Stimulated activated naive CD8-positive, alpha-beta T cell treated with anti-CD3 and anti-CD28 coated beads, Interleukin-15, Interleukin-2, amounts not matched to agents 100 U/mL and 50 U/mL, for 24 hours (primary cell): ENCODE results near the gene AHDC1.
"Not testable (repeated sequence)": the region's sequence is repeated elsewhere in the genome, so short reads cannot be mapped to it uniquely, and the experiment has no call there.

Source experiments
- ATAC-seq: fragments of 150-1000 bp; cut with Tn5 transposase; one replicate; pipeline ENCODE4 v1.10.0; 2021
- DNase-seq: peaks from one replicate; pipeline ENCODE4 v3.0.0; 2021

AHDC1 gene

DNA sequence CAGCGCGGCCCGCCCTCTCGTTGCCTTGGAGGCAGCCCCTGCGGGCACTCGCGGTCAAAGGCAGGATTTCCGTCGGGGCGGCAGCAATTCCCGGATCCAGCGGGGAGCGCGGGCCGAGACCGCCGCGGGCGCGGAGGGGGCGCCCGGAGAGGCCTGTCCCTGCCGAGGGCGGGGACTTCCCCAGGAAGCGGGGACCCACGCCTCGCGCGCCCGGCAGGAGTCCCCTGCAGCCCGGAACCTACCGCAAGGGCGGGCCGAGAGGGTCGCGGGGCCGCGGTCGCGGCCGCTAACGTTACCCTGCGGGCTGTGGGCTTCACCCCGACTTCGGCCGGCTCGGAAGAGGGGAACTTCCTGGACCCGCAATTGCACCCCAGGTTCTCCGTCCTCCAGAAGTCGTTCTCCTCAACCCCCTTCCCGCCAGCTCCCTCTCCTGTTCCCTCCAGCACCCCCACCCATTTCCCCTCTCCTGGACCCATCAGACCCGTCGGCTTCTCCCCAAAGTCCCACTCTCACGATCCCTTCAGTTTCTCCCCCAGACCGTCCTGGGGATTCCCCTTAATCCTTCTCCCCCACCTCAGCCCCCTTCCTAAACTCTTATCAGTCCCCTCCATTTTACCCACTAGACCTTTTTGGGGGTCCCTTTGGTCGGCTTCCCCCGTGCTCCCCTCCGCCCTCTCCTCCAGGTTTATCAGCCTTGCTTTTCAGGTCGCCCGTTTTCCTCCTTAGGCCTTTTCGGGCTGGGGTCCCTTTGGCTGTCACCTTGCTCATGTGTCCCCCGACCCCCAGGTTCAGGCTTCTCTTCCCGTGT lies 30.4 kb upstream of the AHDC1 start:
- ATAC-seq = no peak

DNA sequence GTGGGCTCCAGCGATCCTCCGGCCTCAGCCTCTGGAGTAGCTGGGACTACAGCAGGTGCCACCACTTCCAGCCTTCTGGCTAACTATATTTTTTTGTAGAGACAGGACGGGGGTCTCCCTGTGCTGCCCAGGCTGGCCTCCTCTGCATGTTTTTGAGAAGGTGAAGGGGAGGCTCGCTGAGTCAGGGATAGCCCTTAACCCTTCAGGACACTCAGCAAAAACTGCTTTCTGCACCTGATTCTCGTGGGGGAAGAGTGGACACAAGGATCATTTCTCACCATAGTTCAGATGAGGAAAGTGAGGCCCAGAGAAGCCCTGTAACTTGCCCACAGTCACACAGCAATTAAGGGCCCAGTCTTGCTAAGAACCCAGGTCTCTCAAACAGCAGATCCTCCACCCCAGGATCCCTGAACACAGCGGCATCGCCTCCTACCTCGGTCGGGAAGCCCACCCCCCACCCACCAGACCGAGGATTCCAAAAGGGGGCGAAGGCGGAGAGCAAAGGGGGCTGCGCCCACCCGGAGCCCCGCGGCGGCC lies 29.8 kb upstream of the AHDC1 start:
- ATAC-seq = no peak
- peak; percentile 14 for DNase-seq

More for the DNA sequence above, 30.4 kb upstream of the AHDC1 start:
- peak; percentile 68 for DNase-seq

DNA sequence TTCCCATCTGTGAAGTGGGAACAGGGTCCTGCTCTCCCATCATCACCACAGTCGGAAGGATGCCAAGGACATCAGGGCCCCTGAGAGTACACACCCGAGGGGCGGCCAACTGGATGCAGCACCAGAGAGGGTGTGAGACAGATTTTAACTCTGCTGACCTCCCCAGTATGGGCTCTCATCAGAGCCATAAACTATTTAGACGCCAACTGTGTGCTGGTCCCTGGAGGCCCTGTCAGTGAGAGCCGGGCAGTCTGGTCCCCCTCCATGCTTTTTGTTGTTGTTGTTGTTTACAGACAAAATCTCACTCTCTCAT lies 29.3 kb upstream of the AHDC1 start:
- ATAC-seq = no peak
- peak; percentile 17 for DNase-seq

DNA sequence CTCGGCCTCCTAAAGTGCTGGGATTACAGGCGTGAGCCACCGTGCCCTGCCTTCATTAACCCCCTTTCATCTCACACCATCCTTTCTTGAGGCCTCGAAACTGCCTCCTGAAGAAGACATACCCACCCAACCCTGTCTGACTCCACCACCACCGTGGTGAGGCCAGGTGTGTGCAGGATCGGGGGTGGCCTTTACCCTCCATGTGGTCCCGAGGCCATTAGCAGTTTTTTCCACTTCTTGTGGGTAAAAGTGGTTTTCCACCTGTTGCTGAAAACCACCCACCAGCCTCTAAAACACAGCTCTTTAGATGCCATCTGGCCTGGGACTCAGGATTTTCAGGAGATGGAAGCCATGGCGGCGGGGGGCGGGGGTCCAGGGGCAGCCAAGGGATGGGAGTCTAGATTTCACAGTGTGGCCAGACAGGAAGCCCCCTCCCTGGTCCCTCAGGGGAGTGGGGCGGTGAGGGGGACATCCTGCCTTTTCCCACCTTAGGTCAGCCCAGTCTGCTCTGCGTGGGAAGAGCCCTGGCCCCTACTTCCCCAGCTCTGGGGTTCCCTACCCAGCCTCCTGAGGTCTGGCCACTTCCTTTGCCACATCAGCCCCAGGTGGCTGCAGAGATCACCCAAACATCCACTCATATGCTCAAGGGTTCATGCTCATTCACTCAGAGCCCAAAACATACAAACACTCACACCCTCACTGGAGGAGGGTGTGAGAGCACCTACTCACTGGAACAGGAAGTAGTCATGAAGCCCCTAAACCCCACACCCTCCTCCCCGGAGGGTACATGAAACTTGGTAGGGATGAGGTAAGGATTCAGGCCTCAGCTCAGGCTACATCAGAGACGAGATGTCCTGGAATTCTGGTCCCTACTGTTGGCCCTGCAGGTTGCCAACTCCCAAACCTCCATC lies 28.7 kb upstream of the AHDC1 start:
- ATAC-seq (peak; percentile 77), DNase-seq (peak; percentile 78)

DNA sequence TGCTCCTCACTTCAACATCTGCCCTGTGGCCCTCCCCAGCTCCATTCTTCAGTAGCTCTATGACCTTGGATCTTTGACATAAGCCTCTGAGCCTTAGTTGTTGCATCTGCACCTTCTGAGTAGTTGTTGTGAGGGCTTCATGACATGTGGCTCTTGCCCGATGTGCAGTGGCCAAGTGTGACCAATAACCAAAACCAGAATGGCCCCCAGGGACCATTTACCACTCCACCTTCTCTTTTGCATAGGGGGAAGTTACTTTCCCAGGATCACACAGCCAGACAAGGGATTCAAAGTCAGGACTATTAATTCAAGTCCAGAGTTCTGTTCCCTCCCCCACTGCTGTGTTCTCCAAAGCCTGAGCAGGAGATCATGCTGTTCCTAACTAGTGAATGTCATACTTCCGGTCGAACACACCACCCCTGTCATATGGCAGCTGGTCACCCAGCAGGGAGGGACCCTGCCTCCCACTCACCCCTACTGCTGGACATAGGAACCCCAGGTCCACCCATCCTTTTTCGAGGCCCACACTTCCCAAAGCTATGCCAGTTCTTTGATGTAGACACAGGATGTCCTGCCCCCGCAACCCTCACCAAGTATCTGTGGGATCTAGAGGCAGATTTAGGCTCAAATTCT lies 27.0 kb upstream of the AHDC1 start:
- ATAC-seq (no peak), DNase-seq (no peak)

DNA sequence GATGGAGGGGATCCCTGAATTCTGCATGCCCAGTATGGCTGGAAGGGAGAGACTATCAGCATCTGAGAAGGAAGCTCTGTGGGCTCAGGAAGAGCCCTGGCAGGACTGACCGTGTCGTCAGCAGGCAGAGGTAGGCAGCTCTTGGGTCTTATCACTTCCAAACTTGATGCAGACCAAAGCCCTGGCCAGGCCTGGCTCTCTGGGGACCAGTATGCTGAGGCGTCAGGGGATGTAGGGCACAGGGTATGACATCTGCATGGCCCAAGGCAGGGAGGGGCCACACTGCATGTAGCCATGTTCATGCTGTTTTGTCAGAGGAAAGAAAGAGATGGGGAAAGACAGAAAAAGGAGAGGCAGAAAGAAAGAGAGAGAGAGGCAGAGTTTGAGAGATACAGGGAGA lies 24.8 kb upstream of the AHDC1 start:
- ATAC-seq = no peak
- DNase-seq = no peak

DNA sequence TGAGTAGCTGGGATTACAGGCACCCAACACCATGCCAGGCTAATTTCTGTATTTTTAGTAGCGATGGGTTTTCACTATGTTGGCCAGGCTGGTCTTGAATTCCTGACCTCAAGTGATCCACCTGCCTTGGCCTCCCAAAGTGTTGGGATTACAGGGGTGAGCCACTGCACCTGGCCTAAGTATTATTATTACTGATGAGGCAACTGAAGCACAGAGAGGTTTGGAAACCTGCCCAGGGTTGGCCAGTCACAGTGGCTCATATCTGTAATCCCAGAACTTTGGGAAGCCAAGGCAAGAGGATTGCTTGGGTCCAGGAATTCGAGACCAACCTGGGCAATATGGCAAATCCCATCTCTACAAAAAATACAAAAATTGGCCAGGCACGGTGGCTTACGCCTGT lies 23.8 kb upstream of the AHDC1 start:
- not testable (repeated sequence) for DNase-seq, ATAC-seq

DNA sequence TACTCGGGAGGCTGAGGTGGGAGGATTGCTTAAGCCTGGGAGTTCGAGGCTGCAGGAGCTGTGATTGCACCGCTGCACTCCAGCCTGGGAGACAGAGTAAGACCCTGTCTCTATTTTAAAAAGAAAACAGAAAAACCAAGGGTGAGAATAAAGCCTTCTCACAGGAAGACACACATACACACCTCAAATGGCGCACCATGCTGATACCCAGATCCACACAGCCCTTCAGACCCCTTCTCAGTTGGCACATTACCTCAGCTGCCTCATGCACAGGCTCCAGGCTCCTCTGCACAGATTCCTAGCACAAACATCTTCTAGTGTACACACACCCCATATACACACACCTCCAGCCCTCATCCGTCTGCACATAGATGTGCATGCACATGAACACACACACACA lies 23.1 kb upstream of the AHDC1 start:
- ATAC-seq = no peak
- DNase-seq = no peak

DNA sequence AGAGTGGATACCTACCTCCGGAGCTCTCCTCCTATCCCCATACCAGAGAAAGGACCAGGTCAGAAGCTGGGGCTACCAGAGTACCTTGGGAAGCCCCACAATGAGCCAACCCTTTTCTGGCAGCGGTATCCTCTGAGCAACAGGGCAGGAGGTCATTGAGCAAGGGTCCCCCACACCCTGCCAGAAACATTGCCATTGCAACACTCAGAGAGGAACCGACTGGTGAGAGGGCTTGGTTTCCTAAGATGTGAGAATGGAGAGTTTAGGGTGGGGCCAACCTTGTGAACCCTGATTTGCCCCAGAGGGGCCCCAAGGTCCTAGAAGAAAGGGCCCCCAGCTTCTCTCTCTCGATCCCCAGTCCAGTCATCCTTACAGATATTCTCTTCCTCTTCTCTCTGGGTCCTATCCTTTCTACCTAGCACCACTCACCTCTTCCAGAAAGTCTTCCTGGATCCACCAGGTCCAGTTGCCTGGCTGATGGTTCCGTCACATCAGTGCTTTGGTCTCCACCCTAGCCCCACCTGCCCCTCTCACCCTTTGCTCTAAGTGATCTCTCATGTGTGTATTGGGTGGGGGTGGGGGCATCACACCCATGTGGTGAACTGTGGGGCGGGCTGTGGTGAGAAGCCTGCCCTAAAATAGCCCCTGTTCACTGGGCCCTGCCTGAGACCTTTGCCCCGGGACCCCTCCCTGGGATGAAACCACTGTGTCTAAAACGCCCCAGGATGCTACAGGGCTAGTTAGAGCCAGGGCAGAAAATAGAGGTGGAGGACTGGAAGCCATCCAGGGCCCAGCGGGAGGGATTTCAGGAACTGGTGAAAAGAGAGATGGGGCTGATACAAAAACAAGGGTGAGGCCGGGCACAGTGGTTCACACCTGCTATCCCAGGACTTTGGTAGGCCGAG lies 22.3 kb upstream of the AHDC1 start:
- ATAC-seq (no peak), DNase-seq (no peak)

DNA sequence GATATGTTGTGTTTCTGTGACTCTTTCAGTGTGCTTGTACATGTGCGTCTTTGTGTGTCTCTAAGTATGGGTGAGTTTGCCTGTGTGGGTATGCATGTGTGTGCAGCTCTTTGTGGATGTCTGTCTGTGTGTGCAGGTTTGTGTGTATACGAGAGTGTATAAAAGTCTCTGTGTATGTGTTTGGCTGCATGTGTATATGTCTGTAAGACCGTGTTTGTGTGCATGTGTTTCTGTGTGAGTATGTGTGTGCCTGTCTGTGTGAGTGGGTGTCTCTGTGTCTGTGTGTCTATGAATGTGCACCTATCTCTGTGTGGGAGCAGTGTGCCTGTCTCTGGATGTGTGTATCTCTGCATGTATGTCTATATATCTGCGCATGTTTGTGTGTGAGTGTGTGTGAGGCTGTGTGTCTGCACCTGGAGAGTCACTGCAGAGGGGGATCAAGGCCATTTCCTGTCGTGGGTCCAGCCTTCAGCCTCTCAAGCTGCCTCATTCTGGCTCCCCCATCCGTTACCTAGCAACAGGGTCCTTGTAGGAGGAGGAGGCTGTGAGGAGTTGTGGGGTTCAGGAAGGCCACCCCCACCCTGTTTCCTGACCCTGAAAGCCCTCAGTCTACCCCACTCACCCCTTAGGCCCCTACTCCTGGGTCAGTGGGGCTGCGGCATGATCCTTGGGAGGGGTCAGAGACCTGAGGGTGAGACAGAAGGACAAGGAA lies 20.7 kb upstream of the AHDC1 start:
- ATAC-seq (no peak), DNase-seq (no peak)

DNA sequence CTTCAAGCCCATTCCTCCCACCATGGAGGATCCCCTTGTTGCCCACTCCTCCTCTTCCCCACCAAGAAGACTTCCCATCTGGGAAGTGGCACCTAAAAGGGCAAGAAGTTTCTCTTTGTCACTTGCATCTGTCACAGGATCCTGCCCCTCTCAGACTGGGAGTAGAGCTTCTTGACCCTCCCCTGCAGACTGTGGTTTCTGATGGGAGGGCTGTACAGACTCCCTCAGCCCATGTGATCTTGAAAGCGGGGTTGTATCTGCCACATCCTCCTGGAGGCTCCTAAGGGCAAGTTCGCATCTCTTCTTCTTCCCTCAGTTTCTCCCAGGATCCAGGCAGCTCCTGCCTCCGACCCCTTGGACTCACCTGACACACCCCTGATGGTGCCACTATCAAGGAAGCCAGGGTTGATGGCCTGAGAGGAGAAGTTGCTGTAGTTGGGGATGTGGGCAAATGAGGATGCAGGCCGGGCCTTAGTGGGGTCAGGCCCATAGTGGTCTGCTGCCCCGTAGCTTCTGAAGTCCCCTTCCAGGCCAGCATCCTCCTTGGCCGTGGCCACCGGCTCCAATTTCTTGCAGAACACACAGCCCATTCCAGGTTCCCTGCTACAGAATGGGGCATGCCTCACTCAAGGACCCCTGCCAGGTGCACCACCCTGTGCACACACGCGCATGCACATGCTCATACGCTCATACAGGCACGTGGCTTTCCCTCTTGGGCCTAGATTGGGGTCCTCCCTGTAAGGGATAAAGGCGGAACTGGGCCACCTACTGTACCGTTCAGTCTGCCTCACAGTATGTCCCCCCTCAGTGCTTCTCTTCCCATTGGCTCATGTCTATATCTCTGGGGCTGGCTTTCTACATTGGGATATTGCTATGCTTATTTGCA lies 19.6 kb upstream of the AHDC1 start:
- ATAC-seq = no peak

DNA sequence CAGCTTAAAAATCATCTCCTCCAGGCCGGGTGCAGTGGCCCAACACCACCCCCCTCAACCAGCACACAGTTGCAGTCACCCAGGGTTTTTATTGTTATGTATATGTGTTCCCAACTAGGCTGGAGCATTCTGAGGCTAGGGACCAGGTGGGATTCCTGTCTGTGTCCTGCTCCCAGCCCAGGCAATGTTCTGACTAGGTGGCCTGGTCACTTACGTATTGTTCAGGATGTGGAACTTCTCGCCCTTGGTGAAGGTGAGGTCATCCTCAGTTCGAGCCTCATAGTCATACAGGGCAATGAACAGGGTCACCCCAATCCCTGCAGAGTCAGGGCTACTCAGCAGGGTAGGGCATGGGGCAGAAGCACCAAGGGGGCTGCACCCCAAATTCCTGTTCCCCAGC lies 18.9 kb upstream of the AHDC1 start:
- ATAC-seq (peak; percentile 26), DNase-seq (no peak)

More for the DNA sequence above, 19.6 kb upstream of the AHDC1 start:
- no peak for DNase-seq

DNA sequence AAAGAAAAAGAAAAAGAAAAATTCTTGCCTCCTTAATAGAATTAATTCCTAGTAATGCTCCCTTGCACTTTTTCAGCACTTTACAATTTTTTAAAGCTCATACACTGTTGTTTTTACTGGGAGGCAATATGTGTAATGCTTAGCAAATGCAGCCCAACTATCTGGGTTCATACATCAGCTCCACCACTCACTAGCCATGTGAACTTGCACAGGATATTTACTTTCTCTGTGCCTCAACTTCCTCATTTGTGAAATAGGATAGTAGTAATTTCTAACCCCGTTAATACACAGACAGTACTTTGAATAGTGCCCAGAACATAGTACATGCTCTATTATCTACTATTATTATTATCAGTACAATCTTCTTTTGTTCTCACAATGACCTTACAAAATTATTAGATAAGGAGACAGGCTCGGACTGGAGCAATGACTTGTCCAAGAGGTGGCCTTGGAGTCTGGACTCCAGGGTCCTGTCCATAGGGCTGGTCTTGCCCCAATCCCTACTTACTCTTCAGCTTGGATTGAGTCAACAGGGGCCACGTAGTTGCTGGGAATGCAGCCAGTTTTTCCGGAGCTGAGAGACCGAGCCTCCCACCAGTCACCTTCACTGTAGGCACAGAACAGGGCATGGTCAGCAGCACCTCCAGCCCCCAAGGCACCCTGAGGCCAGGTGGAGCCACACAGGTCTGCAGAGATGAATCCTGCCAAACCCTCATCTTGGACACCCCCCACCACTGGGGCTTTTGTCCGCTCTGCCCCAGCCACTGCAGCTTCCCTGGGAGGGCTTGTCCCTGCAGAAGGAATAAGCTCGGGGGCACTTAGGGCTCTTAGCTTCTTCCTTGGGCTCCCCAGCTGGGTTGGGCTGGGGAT lies 17.3 kb upstream of the AHDC1 start:
- no peak for DNase-seq
- ATAC-seq = no peak

DNA sequence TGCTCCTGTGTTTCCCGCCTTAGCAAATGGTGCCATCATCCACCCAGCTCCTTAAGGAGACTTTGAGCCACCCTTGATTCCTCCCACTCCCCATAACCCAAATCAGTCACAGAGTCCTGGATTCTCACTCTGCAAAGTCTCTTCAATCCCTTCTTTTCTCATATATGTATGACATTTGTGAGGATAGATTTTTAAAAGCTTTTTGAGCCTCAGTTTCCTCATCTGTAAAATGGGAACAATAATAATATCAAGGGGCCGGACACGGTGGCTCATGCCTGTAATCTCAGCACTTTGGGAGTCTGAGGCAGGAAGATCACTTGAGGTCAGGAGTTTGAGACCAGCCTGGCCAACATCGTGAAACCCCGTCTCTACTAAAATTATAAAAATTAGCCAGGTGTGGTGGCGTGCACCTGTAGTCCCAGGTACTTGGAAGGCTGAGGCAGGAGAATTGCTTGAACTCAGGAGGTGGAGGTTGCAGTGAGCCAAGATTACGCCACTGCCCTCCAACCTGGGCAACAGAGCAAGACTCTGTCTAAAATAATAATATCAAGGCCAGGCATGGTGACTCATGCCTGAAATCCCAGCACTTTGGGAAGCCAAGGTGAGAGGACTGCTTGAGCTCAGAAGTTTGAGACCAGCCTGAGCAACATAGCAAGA lies 16.0 kb upstream of the AHDC1 start:
- not testable (repeated sequence) for ATAC-seq, DNase-seq

DNA sequence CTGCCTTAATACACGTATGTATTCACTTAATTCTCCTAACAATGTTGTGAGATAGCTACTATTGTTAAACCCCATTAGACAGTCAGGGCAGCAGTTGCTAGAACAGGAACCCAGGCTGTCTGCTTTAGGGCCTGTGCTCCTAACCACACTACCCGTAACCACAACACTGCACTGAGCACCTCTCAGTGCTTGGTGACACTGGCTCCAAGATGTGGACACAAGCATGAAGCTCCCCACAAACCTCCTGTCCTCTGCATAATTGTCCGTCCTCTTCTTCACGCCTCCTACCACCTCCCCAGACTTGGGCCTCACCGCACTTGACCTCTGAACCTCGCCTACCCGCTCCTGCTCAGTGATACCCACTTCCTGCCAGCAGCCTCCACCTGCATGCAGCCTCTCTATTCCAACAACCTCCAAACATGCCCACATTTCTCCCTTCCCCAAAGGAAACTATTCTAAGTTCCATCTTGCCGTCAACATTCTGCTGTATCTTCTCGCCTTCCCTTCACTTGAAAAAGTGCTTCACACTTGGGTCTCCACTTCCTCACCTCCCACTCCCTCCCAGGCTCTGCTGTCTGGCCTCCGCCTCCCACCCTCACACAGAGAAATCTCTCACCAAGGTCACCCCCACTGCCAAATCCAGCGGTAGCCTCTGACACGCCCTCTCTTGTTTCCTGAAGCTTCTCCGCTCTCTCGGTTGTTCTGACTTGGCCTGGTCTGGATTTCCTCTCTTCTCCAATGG lies 14.6 kb upstream of the AHDC1 start:
- DNase-seq = peak; percentile 38
- ATAC-seq = peak; percentile 71

DNA sequence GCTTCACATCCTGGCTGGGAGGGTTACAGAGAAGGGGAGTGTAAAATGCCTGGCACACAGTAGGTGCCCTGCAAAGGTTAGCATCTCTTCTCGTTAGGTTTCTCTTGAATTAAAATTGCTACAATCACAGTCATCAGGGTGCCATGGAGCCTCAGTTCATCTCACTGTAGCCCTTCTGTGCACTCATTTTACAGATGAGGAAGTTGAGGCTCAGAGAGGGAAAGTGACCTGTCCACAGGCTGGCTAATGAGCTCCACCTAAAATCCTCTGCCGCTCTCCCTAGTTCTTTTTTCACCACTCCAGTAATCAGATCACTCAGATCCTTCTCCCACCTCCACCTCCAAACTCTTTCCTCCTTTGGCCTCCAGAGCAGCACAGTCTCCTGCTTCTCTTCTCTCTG lies 13.5 kb upstream of the AHDC1 start:
- ATAC-seq (no peak), DNase-seq (no peak)

DNA sequence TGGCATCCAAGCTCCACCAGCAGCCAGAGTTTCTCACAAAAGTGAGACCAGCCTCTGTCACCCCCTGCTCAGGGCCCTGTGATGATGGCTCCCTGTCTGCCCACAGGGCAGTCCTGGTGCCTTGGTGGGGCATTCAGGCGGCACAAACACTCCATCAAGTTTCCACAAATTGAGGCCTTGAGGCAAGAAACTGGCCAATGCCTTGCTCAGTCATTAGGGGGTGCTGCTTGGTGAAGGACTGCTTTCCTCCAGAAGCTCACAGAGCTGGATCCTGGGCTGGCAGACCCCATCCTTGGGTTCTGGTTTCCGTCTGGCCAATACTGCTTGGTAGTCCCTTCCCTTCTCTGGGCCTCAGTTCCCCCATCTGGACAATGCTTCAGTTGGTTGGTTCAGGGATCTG lies 12.5 kb upstream of the AHDC1 start:
- ATAC-seq = no peak
- DNase-seq = no peak
